ENCODE results near the gene INSIG1.

DNA sequence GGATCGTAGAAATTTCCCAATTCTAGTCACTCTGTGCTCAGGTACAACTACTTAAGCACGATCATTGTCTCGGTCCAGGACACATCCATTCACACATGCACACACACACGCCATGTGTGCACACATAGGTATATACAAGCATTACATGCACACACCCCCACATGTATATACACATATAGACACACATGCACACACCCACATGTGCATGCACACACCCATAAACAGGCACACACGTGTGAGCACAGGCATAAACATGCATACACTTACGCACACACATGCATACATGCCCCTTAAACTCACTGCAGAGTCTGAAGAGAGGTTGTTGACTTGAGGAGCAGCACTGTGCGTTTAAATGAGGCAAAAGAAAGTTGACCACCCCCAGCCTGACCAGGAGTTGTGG is 32.5 kb upstream of the INSIG1 start:
- no peak for TF ChIP-seq EZH2 (IDR thresholded peaks at IDR 0.05; ENCODE audit: borderline replicate concordance, low read length)
- TF ChIP-seq, protein P1, sequence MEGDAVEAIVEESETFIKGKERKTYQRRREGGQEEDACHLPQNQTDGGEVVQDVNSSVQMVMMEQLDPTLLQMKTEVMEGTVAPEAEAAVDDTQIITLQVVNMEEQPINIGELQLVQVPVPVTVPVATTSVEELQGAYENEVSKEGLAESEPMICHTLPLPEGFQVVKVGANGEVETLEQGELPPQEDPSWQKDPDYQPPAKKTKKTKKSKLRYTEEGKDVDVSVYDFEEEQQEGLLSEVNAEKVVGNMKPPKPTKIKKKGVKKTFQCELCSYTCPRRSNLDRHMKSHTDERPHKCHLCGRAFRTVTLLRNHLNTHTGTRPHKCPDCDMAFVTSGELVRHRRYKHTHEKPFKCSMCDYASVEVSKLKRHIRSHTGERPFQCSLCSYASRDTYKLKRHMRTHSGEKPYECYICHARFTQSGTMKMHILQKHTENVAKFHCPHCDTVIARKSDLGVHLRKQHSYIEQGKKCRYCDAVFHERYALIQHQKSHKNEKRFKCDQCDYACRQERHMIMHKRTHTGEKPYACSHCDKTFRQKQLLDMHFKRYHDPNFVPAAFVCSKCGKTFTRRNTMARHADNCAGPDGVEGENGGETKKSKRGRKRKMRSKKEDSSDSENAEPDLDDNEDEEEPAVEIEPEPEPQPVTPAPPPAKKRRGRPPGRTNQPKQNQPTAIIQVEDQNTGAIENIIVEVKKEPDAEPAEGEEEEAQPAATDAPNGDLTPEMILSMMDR (IDR thresholded peaks at IDR 0.05; ENCODE audit: low read length) = no peak
